Ectodermal cell (in vitro differentiated cells): ENCODE data around the gene ARL8A.

Experiments used
- H3K27ac ChIP-seq: 2 replicates; pipeline ENCODE4 v1.7.0; 2013; ENCODE audit warnings: mild to moderate bottlenecking, low read depth, low read length; ENCODE audit not compliant: insufficient read depth, poor library complexity, severe bottlenecking
- H3K27me3 ChIP-seq: 2 replicates; pipeline ENCODE4 v1.7.0; 2013; ENCODE audit warnings: mild to moderate bottlenecking, low read length; ENCODE audit not compliant: insufficient read depth, control insufficient read depth, poor library complexity, severe bottlenecking
- H3K36me3 ChIP-seq: one replicate; pipeline ENCODE4 v1.7.0; 2013; ENCODE audit warnings: low read length; ENCODE audit not compliant: control insufficient read depth, insufficient read depth
- H3K4me1 ChIP-seq: one replicate; pipeline ENCODE4 v1.7.0; 2013; ENCODE audit warnings: low read length; ENCODE audit not compliant: control insufficient read depth, insufficient read depth
- H3K4me3 ChIP-seq: 2 replicates; pipeline ENCODE4 v1.7.0; 2013; ENCODE audit warnings: low read depth, low read length, control low read depth; ENCODE audit not compliant: insufficient read depth
- H3K9me3 ChIP-seq: 2 replicates; pipeline ENCODE4 v1.7.0; 2013; ENCODE audit warnings: mild to moderate bottlenecking, low read length, moderate library complexity; ENCODE audit not compliant: control insufficient read depth
- WGBS, 2 experiments: methylation state at CpG; one replicate each; pipeline ENCODE4 v1.1.7; 2013; ENCODE audit warnings: missing lambda C conversion rate in 2 of 2; 5-methylcytosine and 5-hydroxymethylcytosine counted together

Gene ARL8A

GRCh38 chr1:202163281-202164270 is 19.0 kb upstream of the ARL8A start:
- no peaks in the 10 kb centered on the region for H3K9me3 ChIP-seq
- whole genome bisulfite sequencing, 2 experiments, result 78 to 79% methylated on average over 12 of the region's 12 CpGs
- H3K4me3 ChIP-seq, result no peak overlapping the region
- peaks cover 22% of the 10 kb centered on the region for H3K4me1 ChIP-seq
- no peak overlapping the region for H3K27ac ChIP-seq
- H3K36me3 ChIP-seq, result no peaks in the 10 kb centered on the region
- H3K27me3 ChIP-seq, result no peaks in the 10 kb centered on the region

GRCh38 chr1:202162418-202163280 is 18.1 kb upstream of the ARL8A start:
- Histone ChIP-seq H3K4me1 (peaks cover 22% of the 10 kb centered on the region), H3K4me3 (no peak overlapping the region), H3K27ac (no peak overlapping the region), H3K27me3 (no peaks in the 10 kb centered on the region), H3K36me3 (no peaks in the 10 kb centered on the region), H3K9me3 (no peaks in the 10 kb centered on the region)
- 77 to 82% methylated on average over 15 of the region's 15 CpGs for WGBS, 2 experiments

- H3K4me1 ChIP-seq, result peaks cover 22% of the 10 kb centered on the region
- H3K27me3 ChIP-seq, result no peaks in the 10 kb centered on the region
- no peak overlapping the region for H3K4me3 ChIP-seq
- no peaks in the 10 kb centered on the region for H3K36me3 ChIP-seq
- 82 to 84% methylated on average over 4 of the region's 4 CpGs for WGBS, 2 experiments
- no peaks in the 10 kb centered on the region for H3K9me3 ChIP-seq
- no peak overlapping the region for H3K27ac ChIP-seq
Observed at GRCh38 chr1:202162047-202162417, 17.5 kb upstream of the ARL8A start.

GRCh38 chr1:202161151-202162046 is 16.9 kb upstream of the ARL8A start:
- Histone ChIP-seq H3K4me1 (peaks cover 22% of the 10 kb centered on the region), H3K4me3 (no peak overlapping the region), H3K36me3 (no peaks in the 10 kb centered on the region), H3K9me3 (no peaks in the 10 kb centered on the region), H3K27me3 (no peaks in the 10 kb centered on the region), H3K27ac (no peak overlapping the region)
- 76 to 83% methylated on average over 22 of the region's 22 CpGs for whole genome bisulfite sequencing, 2 experiments

- no peaks in the 10 kb centered on the region for H3K27me3 ChIP-seq
- no peak within 1 kb of the TSS for H3K4me3 ChIP-seq
- 86 to 87% methylated on average over 17 of the region's 17 CpGs for WGBS, 2 experiments
Observed at GRCh38 chr1:202160377-202160940, 15.9 kb upstream of the ARL8A start, which contains the start of gene PTPN7. PTPN7 (minus strand) TSS chr1:202160602; CDS start chr1:202159402, 1,200 bp downstream.

DNA sequence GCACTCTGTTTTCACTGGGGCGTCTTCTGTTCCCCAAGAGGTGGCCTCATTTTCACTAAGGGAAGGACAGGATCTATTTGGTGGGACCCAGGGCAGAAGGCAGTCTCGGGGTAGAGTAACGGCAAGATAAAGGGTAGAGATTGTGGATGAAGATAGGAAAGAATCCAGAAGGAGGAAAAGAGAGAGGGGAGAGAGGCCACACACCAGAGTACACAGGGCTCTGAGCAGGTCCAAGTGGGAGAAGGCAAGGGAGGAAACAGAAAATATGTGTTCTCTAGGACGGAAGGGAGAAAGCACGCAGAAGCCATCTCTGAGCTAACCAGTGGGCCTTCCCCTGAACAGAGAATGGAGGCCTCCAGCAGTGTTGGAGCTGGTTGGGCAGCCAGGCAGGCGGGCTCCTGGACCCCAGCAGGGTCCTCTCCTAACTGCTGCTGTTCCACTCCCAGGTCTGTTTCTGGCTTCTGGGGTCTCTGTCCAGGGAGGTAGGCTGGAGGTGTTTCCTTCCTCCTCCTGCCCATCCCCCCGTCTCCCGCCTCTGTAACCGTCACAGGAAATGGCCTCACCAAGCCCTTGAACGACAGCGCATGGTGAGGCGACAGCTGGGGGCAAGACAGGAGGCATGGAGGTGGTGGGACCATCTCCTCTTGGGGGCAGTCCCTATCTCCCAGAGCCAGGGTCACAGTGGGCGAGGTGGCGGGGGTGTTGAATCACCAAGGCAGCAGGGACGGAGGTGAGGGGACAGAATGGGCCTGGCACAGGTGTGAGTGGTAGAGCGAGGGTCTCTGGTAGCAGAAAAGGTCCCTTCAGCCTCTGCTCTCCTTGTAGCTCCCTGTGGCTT is 15.2 kb upstream of the ARL8A start:
- H3K36me3 ChIP-seq, result no peaks in the 10 kb centered on the region
- H3K27ac ChIP-seq, result no peak overlapping the region
- no peaks in the 10 kb centered on the region for H3K27me3 ChIP-seq
- no peaks in the 10 kb centered on the region for H3K9me3 ChIP-seq
- H3K4me3 ChIP-seq, result no peak overlapping the region
- peaks cover 22% of the 10 kb centered on the region for H3K4me1 ChIP-seq
- WGBS, 2 experiments, result 92% methylated on average over 16 of the region's 16 CpGs

More at GRCh38 chr1:202160377-202160940, 15.9 kb upstream of the ARL8A start, which contains the start of gene PTPN7:
- Histone ChIP-seq H3K36me3 (no peaks in the 10 kb centered on the region), H3K27ac (no peak within 1 kb of the TSS), H3K9me3 (no peaks in the 10 kb centered on the region), H3K4me1 (peaks cover 22% of the 10 kb centered on the region)

GRCh38 chr1:202158810-202159533 is 14.4 kb upstream of the ARL8A start:
- Histone ChIP-seq H3K4me3 (no peak overlapping the region), H3K4me1 (peaks cover 22% of the 10 kb centered on the region), H3K27ac (no peak overlapping the region), H3K27me3 (no peaks in the 10 kb centered on the region), H3K36me3 (no peaks in the 10 kb centered on the region), H3K9me3 (no peaks in the 10 kb centered on the region)
- 92% methylated on average over 10 of the region's 10 CpGs for WGBS, 2 experiments

GRCh38 chr1:202157945-202158344 is 13.4 kb upstream of the ARL8A start:
- no peaks in the 10 kb centered on the region for H3K36me3 ChIP-seq
- H3K27me3 ChIP-seq, result no peaks in the 10 kb centered on the region
- H3K9me3 ChIP-seq, result no peaks in the 10 kb centered on the region
- 96% methylated on average over 10 of the region's 10 CpGs for WGBS, 2 experiments
- peaks cover 18% of the 10 kb centered on the region for H3K4me1 ChIP-seq
- no peak overlapping the region for H3K4me3 ChIP-seq
- no peak overlapping the region for H3K27ac ChIP-seq
